ENCODE data around the gene NEK9.

Gene NEK9

DNA sequence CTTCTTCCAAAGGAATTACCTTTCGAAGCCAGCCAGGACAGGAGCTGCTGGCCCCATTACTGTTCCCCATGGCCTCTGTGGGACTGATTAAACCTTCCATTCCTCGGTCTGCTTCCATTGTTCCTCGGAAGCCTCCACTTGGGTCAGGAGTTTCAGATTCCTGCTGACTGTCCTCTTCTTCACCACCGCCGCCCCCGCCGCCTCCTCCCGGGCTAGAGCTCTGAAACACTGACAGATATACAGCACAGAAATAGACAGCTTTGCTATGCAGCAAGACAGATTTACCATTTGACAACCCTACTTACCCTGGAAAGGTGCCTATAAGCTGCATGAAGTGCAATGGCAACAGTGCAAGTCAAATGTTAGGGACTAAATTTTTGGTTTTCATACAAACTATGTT is 35.6 kb downstream of the NEK9 start:
- no peak overlapping the region for H3K27ac ChIP-seq
- no peak for TF ChIP-seq ZFX (IDR thresholded peaks at IDR 0.05; ENCODE audit: borderline replicate concordance)
- TF ChIP-seq, protein P1, sequence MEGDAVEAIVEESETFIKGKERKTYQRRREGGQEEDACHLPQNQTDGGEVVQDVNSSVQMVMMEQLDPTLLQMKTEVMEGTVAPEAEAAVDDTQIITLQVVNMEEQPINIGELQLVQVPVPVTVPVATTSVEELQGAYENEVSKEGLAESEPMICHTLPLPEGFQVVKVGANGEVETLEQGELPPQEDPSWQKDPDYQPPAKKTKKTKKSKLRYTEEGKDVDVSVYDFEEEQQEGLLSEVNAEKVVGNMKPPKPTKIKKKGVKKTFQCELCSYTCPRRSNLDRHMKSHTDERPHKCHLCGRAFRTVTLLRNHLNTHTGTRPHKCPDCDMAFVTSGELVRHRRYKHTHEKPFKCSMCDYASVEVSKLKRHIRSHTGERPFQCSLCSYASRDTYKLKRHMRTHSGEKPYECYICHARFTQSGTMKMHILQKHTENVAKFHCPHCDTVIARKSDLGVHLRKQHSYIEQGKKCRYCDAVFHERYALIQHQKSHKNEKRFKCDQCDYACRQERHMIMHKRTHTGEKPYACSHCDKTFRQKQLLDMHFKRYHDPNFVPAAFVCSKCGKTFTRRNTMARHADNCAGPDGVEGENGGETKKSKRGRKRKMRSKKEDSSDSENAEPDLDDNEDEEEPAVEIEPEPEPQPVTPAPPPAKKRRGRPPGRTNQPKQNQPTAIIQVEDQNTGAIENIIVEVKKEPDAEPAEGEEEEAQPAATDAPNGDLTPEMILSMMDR (IDR thresholded peaks at IDR 0.05) = no peak

GRCh38 chr14:75090353-75090752 is 36.5 kb downstream of the NEK9 start:
- no peak overlapping the region for H3K27ac ChIP-seq
- TF ChIP-seq ZFX (IDR thresholded peaks at IDR 0.05; ENCODE audit: borderline replicate concordance) = no peak
- TF ChIP-seq, protein P1 (IDR thresholded peaks at IDR 0.05) = no peak

GRCh38 chr14:75088566-75089373 is 38.1 kb downstream of the NEK9 start:
- no peak for TF ChIP-seq ZFX (IDR thresholded peaks at IDR 0.05; ENCODE audit: borderline replicate concordance)
- TF ChIP-seq, protein P1 (IDR thresholded peaks at IDR 0.05) = peak; percentile 83

GRCh38 chr14:75088153-75088552 is 38.7 kb downstream of the NEK9 start:
- H3K27ac ChIP-seq = no peak overlapping the region
- TF ChIP-seq, protein P1 (IDR thresholded peaks at IDR 0.05) = no peak
- TF ChIP-seq ZFX (IDR thresholded peaks at IDR 0.05; ENCODE audit: borderline replicate concordance) = no peak

More at GRCh38 chr14:75088566-75089373, 38.1 kb downstream of the NEK9 start:
- H3K27ac ChIP-seq = no peak overlapping the region

DNA sequence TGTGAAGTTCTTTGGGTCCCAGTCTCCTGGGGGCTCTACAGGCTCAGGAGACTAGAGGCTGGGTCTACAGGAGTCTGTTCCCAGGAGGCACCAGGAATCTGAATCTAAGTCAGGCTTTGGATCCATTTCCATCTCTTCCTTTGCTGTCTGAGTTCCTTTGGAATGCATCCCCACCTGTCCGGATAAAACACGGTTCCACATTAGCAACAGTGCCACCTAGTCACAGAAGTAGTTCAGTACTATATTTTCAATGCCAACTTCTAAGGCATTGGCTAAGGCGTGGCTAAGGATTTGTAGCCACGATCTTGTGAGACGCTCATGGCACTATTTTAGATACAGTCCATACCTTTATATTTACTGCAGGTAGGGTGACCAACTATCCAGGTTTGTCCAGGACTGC is 42.3 kb downstream of the NEK9 start:
- H3K27ac ChIP-seq = no peak overlapping the region
- TF ChIP-seq ZFX (IDR thresholded peaks at IDR 0.05; ENCODE audit: borderline replicate concordance) = no peak
- TF ChIP-seq, protein P1 (IDR thresholded peaks at IDR 0.05) = peak; percentile 58

GRCh38 chr14:75083271-75083670 is 43.6 kb downstream of the NEK9 start:
- TF ChIP-seq ZFX (IDR thresholded peaks at IDR 0.05; ENCODE audit: borderline replicate concordance) = no peak
- TF ChIP-seq, protein P1 (IDR thresholded peaks at IDR 0.05) = no peak
- no peak overlapping the region for H3K27ac ChIP-seq

GRCh38 chr14:75081660-75082229 is 45.1 kb downstream of the NEK9 start:
- no peak for TF ChIP-seq ZFX (IDR thresholded peaks at IDR 0.05; ENCODE audit: borderline replicate concordance)
- TF ChIP-seq, protein P1 (IDR thresholded peaks at IDR 0.05) = no peak
- H3K27ac ChIP-seq = no peak overlapping the region

Measured in 22Rv1 (cell line).